C4-2B (cell line): ENCODE measurements around the gene PACC1.

Source experiments
- H3K27ac ChIP-seq: fragments of 450-650 bp; 2 replicates; pipeline ENCODE4 v1.5.1; 2017
- CTCF ChIP-seq: fragments of 450-650 bp; conservative IDR thresholded peaks from 2 replicates; pipeline ENCODE4 v1.5.1; 2017; ENCODE audit warnings: mild to moderate bottlenecking
- ZFX ChIP-seq: fragments of 450-650 bp; IDR thresholded peaks from 2 replicates; pipeline ENCODE4 v1.6.1; 2017

The PACC1 gene

GRCh38 chr1:212414328-212415106 is at the start of gene PACC1:
PACC1 (minus strand) TSS chr1:212414886; CDS start chr1:212414757, 129 bp downstream.
- TF ChIP-seq ZFX (peak; percentile 44), CTCF (no peak)
- H3K27ac ChIP-seq = peak within 1 kb of the TSS; percentile 69

GRCh38 chr1:212463565-212464285 is 49.0 kb upstream of the PACC1 start:
- TF ChIP-seq CTCF (no peak), ZFX (no peak)
- H3K27ac ChIP-seq = no peak overlapping the region

- TF ChIP-seq CTCF = no peak
- TF ChIP-seq ZFX = no peak
- H3K27ac ChIP-seq = no peak overlapping the region
Observed at GRCh38 chr1:212461916-212462660, 47.4 kb upstream of the PACC1 start.

GRCh38 chr1:212460376-212460775 is 45.7 kb upstream of the PACC1 start:
- H3K27ac ChIP-seq = no peak overlapping the region
- TF ChIP-seq ZFX (no peak), CTCF (no peak)

GRCh38 chr1:212459656-212460055 is 45.0 kb upstream of the PACC1 start:
- no peak for TF ChIP-seq ZFX
- no peak for TF ChIP-seq CTCF
- no peak overlapping the region for H3K27ac ChIP-seq

GRCh38 chr1:212458817-212459216 is 44.1 kb upstream of the PACC1 start:
- H3K27ac ChIP-seq = no peak overlapping the region
- TF ChIP-seq ZFX (no peak), CTCF (no peak)
